ENCODE results near the gene GAK. TPM values are rescaled to one million over a fixed set of nuclear protein-coding genes. Genes with fewer than 3 reads are reported as not detected.
"Not testable (repeated sequence)": the region's sequence is repeated elsewhere in the genome, so short reads cannot be mapped to it uniquely, and the experiment has no call there.

Gene GAK
- total RNA-seq (10 to 100 TPM; 47.5 to 70.4 (median 59.5) TPM), polyA plus RNA-seq (100 to 1,000 TPM; 178 to 226 TPM)

DNA sequence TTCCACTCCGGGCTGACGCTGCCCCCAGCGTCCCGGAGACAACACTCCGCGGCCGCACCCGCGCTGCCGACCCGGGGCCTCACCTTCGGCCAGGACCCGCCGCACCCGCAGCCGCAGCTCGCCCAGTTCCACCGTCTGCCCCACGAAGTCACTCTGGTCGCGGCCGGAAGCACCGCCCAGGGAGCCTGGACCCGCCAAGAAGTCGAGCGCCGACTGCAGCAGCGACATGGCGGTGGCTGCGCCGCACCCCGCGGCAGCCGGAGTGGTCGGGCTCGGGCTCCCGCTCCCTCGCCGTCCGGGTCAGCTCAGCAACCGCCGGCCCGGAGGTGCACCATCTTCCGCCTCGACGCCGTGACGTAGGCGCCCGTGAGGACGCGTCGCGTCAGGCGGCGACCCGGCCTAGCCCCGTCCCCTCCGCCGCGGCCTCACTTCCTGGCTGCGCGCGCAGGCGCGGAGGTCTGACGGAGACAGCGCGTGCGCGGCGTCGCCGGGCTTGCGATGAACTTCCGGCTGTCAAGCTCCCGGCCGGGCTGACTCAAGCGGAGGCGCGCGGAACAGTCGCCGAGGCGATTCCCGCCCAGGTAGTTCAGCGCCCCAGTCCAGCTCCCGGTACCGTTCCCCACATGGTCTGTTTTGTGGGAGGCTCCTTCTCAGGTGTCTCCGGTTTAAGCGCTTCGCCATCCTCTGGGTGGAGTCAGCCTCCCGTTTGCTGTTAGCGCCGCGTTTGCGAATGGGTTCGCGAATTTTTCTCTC lies at the start of gene GAK, which contains the start of gene TMEM175:
GAK (minus strand) TSS at position 357 of the 753 bp plus-strand sequence; CDS start at position 228, 129 bp downstream.
TMEM175 (plus strand) TSS at position 501 of the 753 bp plus-strand sequence. CDS start 15,280 bp downstream, outside the sequence.
- intact Hi-C loops (cut with DNase I): no loop called here
- Histone ChIP-seq H3K4me1 (peaks cover 9 to 24% (median 17%) of the 10 kb centered on the region in 3 donors), H3K27me3 (no peaks in the 10 kb centered on the region), H3K9me3 (no peaks in the 10 kb centered on the region), H3K4me3 (peak within 1 kb of the TSS; percentile 90 to 100 (median 97)), H3K36me3 (no peaks in the 10 kb centered on the region), H3K27ac (peak within 1 kb of the TSS; percentile 78 to 92 (median 86))
- 0 to 1% methylated on average over 89 to 99 of the region's 99 CpGs for WGBS, 2 donors
- ATAC-seq: peak; percentile 94 to 98 (median 97)
- peak; percentile 91 to 100 (median 98) for DNase-seq
- TF ChIP-seq, protein P1, sequence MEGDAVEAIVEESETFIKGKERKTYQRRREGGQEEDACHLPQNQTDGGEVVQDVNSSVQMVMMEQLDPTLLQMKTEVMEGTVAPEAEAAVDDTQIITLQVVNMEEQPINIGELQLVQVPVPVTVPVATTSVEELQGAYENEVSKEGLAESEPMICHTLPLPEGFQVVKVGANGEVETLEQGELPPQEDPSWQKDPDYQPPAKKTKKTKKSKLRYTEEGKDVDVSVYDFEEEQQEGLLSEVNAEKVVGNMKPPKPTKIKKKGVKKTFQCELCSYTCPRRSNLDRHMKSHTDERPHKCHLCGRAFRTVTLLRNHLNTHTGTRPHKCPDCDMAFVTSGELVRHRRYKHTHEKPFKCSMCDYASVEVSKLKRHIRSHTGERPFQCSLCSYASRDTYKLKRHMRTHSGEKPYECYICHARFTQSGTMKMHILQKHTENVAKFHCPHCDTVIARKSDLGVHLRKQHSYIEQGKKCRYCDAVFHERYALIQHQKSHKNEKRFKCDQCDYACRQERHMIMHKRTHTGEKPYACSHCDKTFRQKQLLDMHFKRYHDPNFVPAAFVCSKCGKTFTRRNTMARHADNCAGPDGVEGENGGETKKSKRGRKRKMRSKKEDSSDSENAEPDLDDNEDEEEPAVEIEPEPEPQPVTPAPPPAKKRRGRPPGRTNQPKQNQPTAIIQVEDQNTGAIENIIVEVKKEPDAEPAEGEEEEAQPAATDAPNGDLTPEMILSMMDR (IDR thresholded peaks at IDR 0.05): no peak
- no peak for FAIRE-seq

DNA sequence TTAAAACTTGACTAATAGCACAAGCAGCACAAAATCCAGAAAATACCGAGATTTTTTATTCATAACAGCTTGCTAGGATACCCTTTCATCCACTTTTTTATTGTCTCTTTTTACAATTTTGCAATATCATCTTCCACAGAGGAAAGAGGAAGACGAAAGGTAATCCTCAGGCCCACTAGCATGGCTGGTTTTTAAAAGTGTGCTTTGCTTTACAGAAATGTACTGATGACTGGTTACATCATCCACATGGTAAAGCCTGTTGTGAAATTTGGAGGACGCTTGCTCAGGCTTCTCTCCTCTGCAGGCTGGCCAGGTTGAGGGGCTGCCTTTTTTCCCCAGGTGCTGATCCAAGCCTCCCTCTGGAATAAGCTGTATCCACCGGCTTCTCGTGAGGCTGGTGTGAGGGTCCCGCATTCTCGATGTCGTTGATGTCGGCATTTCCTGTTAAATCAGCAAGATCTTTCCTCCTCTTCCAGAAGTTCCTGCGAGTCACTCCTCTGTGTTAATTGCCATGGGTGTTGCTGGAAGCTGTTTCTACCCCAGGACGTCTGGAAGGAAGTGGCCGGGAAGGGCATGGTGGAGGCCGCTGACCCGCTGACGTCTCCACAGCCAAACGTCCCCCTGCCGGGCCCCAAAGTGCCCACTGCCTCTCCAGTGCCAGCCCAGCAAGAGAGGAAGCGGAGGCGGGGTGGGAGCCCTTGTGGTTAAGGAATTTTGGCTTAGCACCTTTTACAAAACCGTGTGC lies 47.0 kb upstream of the GAK start:
- intact Hi-C loops (cut with DNase I): no loop called here
- Histone ChIP-seq H3K27ac (no peak overlapping the region), H3K9me3 (no peaks in the 10 kb centered on the region), H3K27me3 (no peaks in the 10 kb centered on the region), H3K4me1 (peaks cover 0 to under 1% (median 0%) of the 10 kb centered on the region in 3 donors), H3K4me3 (no peak overlapping the region), H3K36me3 (no peaks in the 10 kb centered on the region)
- no peak for DNase-seq
- TF ChIP-seq, protein P1 (IDR thresholded peaks at IDR 0.05): no peak
- peak in 1 of 4 donors; percentile 48 for ATAC-seq
- whole genome bisulfite sequencing, 2 donors: 75 to 86% methylated on average over 20 of the region's 20 CpGs
- FAIRE-seq: no peak

- H3K27ac ChIP-seq; ATAC-seq; intact Hi-C loops (cut with DNase I); H3K36me3 ChIP-seq; H3K4me3 ChIP-seq; DNase-seq; FAIRE-seq; H3K9me3 ChIP-seq; H3K27me3 ChIP-seq: not testable (repeated sequence)
- WGBS, 2 donors: 97 to 98% methylated on average over 18 to 24 of the region's 25 CpGs
- peaks cover 10 to 17% (median 10%) of the 10 kb centered on the region in 3 donors for H3K4me1 ChIP-seq
These were observed 43.9 kb upstream of the GAK start for GRCh38 chr4:976016-976415.

DNA sequence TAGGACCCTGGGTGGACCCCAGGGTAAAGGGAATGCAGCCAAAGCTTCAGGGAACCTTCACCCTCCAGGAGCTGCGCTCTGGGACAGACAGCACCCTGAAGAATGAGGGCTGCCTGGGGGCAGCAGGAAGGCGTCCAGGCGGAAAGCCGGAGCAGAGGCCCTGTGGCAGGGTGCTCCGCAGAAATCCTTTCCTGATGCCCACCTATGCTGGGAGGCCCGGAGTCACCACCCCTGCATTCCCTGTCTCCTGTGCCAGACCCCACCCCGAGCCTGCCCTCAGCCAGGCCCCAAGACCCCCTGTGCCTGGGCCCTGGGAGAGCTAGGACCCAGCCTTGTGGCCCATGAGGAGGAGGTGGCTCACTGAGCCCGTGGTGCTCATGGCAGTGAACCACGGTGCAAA lies 42.6 kb upstream of the GAK start:
- DNase-seq (peak in 2 of 6 donors; percentile 35 to 68), FAIRE-seq (no peak), ATAC-seq (no peak)
- Histone ChIP-seq H3K27me3 (no peaks in the 10 kb centered on the region), H3K4me1 (peaks cover 10 to 17% (median 10%) of the 10 kb centered on the region in 3 donors), H3K27ac (no peak overlapping the region), H3K9me3 (no peaks in the 10 kb centered on the region), H3K4me3 (no peak overlapping the region), H3K36me3 (no peaks in the 10 kb centered on the region)
- WGBS, 2 donors: 93 to 95% methylated on average over 9 of the region's 9 CpGs
- TF ChIP-seq, protein P1 (IDR thresholded peaks at IDR 0.05): no peak
- intact Hi-C loops (cut with DNase I): no loop called here

Measured in pancreas (tissue), 10 donors.